Measurements from ENCODE around the gene CHRNA1.
"Not testable (repeated sequence)": the region's sequence is repeated elsewhere in the genome, so short reads cannot be mapped to it uniquely, and the experiment has no call there.

Gene CHRNA1

DNA sequence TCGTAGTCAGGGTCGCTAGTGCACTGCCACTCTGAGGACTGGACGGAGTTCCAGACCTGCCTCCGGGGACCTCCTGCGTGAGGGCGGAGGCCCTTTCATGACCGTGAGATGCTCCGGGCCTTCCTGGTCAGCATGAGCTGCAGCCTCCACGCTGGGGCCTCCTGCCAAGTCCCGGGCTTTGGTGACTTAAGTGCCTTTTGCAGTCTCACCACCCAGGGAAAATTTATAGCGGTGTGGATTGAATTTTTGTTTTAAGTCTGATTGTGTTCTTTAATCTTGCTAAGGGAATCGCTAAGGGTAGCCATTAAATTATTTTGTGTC lies 33.6 kb downstream of the CHRNA1 start:
- Mint-ChIP-seq H3K27me3 (peaks cover 85% of the 10 kb centered on the region), H3K4me1 (ENCODE audit: low read depth) (peaks cover 13% of the 10 kb centered on the region), H3K4me3 (no peak overlapping the region), H3K36me3 (ENCODE audit: low read depth) (no peaks in the 10 kb centered on the region), H3K27ac (no peak overlapping the region), H3K9me3 (no peaks in the 10 kb centered on the region)
- intact Hi-C loops (cut with micrococcal nuclease) = no loop called here

GRCh38 chr2:174729797-174730697 lies 34.2 kb downstream of the CHRNA1 start:
- Mint-ChIP-seq H3K4me3 (peak overlapping the region; percentile 41), H3K27me3 (peaks cover 84% of the 10 kb centered on the region), H3K9me3 (no peaks in the 10 kb centered on the region), H3K36me3 (ENCODE audit: low read depth) (no peaks in the 10 kb centered on the region), H3K27ac (no peak overlapping the region), H3K4me1 (ENCODE audit: low read depth) (peaks cover 13% of the 10 kb centered on the region)
- intact Hi-C loops (cut with micrococcal nuclease) = no loop called here

DNA sequence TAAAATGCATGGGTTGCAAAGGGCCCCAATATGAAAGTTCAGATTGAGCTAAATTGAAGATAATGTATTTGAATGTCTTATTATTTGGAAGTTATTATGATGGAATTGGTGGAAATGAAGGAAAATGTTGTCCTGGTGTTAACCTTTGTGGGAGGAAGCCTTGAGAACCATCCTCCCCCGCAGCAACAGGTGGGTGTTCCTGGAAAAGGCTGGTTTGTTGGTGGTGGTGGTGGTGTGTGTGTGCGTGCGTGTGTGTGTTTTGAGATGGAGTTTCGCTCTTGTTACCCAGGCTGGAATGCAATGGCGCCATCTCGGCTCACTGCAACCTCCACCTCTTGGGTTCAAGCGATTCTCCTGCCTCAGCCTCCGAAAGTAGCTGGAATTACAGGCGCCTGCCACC lies 36.2 kb downstream of the CHRNA1 start:
- Mint-ChIP-seq H3K9me3 (no peaks in the 10 kb centered on the region), H3K27me3 (peaks cover 75% of the 10 kb centered on the region)

GRCh38 chr2:174726212-174726611 lies 38.1 kb downstream of the CHRNA1 start:
- no peak overlapping the region for H3K4me3 Mint-ChIP-seq
- no peaks in the 10 kb centered on the region for H3K36me3 Mint-ChIP-seq (ENCODE audit: low read depth)
- H3K9me3 Mint-ChIP-seq = peaks cover 2% of the 10 kb centered on the region
- intact Hi-C loops (cut with micrococcal nuclease) = no loop called here
- H3K4me1 Mint-ChIP-seq (ENCODE audit: low read depth) = peaks cover 13% of the 10 kb centered on the region
- no peak overlapping the region for H3K27ac Mint-ChIP-seq
- H3K27me3 Mint-ChIP-seq = peaks cover 61% of the 10 kb centered on the region

More for the DNA sequence above, 36.2 kb downstream of the CHRNA1 start:
- H3K36me3 Mint-ChIP-seq (ENCODE audit: low read depth) = no peaks in the 10 kb centered on the region
- H3K27ac Mint-ChIP-seq = no peak overlapping the region
- H3K4me1 Mint-ChIP-seq (ENCODE audit: low read depth) = peaks cover 13% of the 10 kb centered on the region
- H3K4me3 Mint-ChIP-seq = no peak overlapping the region
- intact Hi-C loops (cut with micrococcal nuclease) = no loop called here

DNA sequence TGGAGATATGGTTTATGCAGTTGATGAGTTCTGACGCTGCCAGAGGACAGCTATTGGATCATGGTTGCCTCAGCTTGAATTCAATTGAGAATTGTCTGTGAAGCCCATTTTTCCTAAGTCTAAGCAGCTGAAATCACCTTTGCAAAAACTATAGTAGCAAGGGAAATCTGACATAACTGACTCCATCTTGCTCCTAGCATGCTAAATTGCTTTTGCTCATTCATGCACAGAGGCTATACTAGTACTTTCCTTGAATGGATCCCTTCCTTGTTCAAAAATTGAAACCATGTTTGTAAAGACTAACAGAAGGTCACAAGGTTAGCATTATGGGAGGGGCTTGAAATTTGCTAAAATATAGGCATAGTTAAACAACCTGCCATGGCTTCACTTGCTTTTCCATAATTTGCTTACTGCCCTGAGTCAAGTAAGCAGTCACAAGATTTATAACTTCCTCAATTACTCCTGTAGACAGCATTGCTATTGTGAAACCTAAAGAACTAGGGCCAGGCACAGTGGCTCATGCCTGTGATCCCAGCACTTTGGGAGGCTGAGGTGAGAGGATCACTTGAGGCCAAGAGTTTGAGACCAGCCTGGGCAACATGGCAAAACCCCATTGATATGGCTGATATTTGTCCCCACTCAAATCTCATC lies 41.2 kb downstream of the CHRNA1 start:
- intact Hi-C loops (cut with micrococcal nuclease) = no loop called here
- Mint-ChIP-seq H3K4me1 (ENCODE audit: low read depth) (no peaks in the 10 kb centered on the region), H3K27ac (no peak overlapping the region), H3K36me3 (ENCODE audit: low read depth) (no peaks in the 10 kb centered on the region), H3K4me3 (no peak overlapping the region), H3K27me3 (peaks cover 42% of the 10 kb centered on the region), H3K9me3 (peaks cover 9% of the 10 kb centered on the region)

DNA sequence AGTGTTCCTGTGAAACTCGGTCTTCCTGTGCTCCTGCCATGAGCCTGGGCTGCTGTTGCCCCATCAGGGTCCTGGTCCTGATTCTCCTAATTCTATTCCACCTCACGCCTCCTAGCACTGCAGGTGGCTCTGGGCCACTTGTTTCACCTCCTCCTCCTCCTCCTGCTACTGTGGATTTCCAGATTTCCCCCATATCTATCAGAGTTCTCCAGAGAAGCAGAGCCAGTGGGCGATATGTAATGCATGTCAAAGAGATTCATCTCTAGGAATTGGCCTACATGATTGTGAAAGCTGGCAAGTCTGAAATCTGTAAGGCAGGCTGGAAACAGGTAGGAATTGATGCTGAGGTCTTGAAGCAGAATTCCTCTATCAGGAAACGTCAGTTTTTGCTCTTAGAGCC lies 45.3 kb downstream of the CHRNA1 start:
- intact Hi-C loops (cut with micrococcal nuclease) = no loop called here
- Mint-ChIP-seq H3K36me3 (ENCODE audit: low read depth) (no peaks in the 10 kb centered on the region), H3K4me1 (ENCODE audit: low read depth) (no peaks in the 10 kb centered on the region), H3K4me3 (no peak overlapping the region), H3K27ac (no peak overlapping the region), H3K27me3 (peaks cover 38% of the 10 kb centered on the region), H3K9me3 (peaks cover 9% of the 10 kb centered on the region)

DNA sequence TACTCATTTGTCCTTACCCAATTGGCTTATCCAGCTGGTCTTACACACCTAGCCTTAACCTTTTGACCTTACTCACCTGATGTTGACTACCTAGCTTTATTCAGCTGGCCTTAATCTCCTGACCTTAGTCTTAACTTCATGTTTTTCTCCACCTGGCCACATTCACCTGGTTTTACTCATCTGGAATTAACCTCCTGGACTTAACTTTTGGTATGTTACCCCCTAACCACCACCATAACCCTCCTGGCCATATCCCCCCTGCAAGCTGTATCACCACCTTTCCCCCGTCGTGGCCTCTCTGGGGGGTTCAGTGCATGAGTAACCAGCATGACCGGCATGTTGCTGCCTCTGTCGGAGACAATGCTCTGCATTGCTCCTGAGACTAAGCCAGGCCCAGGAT lies 45.7 kb downstream of the CHRNA1 start:
- Mint-ChIP-seq H3K27ac (no peak overlapping the region), H3K36me3 (ENCODE audit: low read depth) (no peaks in the 10 kb centered on the region), H3K4me1 (ENCODE audit: low read depth) (no peaks in the 10 kb centered on the region), H3K27me3 (peaks cover 38% of the 10 kb centered on the region), H3K4me3 (no peak overlapping the region), H3K9me3 (peaks cover 9% of the 10 kb centered on the region)
- intact Hi-C loops (cut with micrococcal nuclease) = no loop called here

DNA sequence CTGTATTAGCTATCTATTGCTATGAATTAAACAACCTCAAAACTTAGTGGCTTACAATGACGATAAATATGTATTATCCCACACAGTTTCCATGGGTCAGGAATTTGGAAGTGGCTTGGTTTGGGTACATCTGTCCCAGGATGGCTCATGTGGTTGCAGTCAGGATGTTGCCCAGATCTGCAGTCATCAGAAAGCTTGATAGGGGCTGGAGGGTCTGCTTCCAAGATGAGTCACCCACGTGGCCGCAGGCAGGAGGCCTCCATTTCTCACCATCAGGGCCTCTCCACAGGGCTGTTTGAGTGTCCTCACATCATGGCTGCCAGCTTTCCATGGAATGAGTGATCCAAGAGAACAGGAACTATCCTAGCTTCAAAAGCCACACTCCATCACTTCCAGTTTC lies 46.4 kb downstream of the CHRNA1 start:
- H3K9me3 Mint-ChIP-seq = peaks cover 9% of the 10 kb centered on the region
- no peak overlapping the region for H3K4me3 Mint-ChIP-seq
- no peaks in the 10 kb centered on the region for H3K36me3 Mint-ChIP-seq (ENCODE audit: low read depth)
- peaks cover 41% of the 10 kb centered on the region for H3K27me3 Mint-ChIP-seq
- H3K27ac Mint-ChIP-seq = no peak overlapping the region
- no peaks in the 10 kb centered on the region for H3K4me1 Mint-ChIP-seq (ENCODE audit: low read depth)
- intact Hi-C loops (cut with micrococcal nuclease) = no loop called here

DNA sequence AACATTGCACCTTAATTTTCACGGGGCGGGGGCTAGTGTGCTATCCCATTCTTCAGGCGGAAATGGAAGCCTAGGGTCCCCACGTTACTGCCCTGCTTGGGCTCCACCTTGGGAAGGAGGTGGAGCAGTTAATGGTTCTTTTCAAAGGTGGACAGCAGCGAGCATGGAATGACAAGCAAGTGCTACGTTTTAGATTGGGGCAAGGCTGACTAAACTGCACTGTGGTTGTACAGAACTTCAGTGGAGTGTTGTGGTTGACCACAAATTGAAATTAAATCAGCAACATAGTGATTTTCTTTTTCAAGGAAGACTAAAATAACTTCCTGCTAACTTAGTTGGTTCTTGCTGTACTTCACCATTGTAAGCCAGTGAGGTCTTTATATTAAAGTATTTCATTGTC lies 47.0 kb downstream of the CHRNA1 start:
- no peaks in the 10 kb centered on the region for H3K4me1 Mint-ChIP-seq (ENCODE audit: low read depth)
- no peak overlapping the region for H3K4me3 Mint-ChIP-seq
- no peak overlapping the region for H3K27ac Mint-ChIP-seq
- peaks cover 41% of the 10 kb centered on the region for H3K27me3 Mint-ChIP-seq
- no peaks in the 10 kb centered on the region for H3K36me3 Mint-ChIP-seq (ENCODE audit: low read depth)
- intact Hi-C loops (cut with micrococcal nuclease) = no loop called here
- peaks cover 9% of the 10 kb centered on the region for H3K9me3 Mint-ChIP-seq

DNA sequence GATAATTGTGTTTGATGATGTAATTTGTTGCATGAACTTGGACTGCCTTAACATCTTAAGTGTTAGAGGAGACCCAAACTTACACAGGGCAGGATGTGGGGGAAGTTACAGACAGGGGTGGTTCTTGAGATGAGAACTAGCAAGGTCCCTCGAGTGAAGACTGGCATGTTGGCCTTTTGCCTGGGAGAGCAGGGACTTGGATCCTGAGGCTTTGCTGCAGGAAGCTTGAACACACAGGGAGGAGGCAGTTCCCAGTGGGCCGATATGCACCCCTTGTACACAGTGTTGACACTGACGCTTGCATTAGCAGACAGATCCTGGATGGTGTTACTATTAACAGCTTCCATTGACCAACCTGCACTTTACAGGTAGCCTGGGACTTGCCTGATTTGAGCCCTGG lies 47.5 kb downstream of the CHRNA1 start:
- Mint-ChIP-seq H3K4me1 (ENCODE audit: low read depth) (no peaks in the 10 kb centered on the region), H3K36me3 (ENCODE audit: low read depth) (no peaks in the 10 kb centered on the region), H3K27ac (no peak overlapping the region), H3K27me3 (peaks cover 42% of the 10 kb centered on the region), H3K4me3 (no peak overlapping the region), H3K9me3 (peaks cover 9% of the 10 kb centered on the region)
- intact Hi-C loops (cut with micrococcal nuclease) = no loop called here

GRCh38 chr2:174713686-174714085 lies 50.6 kb downstream of the CHRNA1 start:
- Mint-ChIP-seq H3K27me3 (peaks cover 44% of the 10 kb centered on the region), H3K4me1 (ENCODE audit: low read depth) (no peaks in the 10 kb centered on the region), H3K4me3 (no peak overlapping the region), H3K27ac (no peak overlapping the region), H3K9me3 (no peaks in the 10 kb centered on the region), H3K36me3 (ENCODE audit: low read depth) (no peaks in the 10 kb centered on the region)
- intact Hi-C loops (cut with micrococcal nuclease) = no loop called here

DNA sequence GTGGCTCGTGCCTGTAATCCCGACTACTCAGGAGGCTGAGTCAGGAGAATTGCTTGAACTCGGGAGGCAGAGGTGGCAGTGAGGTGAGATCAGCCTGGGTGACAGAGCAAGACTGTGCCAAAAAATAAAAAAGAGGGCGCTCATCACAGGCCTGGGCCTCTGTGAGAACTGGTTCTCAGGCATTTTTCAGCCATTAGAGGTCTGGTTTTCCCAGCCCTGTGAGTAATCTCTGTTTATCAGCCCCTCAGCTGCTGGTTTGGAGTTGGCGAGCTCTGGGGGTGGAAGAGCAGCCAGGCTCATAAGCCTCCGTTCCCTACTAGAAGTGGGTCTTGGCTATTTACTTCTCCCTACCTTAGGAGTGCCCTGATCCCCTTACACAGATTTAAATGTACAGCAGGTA lies 53.1 kb downstream of the CHRNA1 start:
- H3K4me3 Mint-ChIP-seq = no peak overlapping the region
- peaks cover 41% of the 10 kb centered on the region for H3K27me3 Mint-ChIP-seq
- no peaks in the 10 kb centered on the region for H3K36me3 Mint-ChIP-seq (ENCODE audit: low read depth)
- no peaks in the 10 kb centered on the region for H3K4me1 Mint-ChIP-seq (ENCODE audit: low read depth)
- intact Hi-C loops (cut with micrococcal nuclease) = no loop called here
- no peaks in the 10 kb centered on the region for H3K9me3 Mint-ChIP-seq
- no peak overlapping the region for H3K27ac Mint-ChIP-seq

DNA sequence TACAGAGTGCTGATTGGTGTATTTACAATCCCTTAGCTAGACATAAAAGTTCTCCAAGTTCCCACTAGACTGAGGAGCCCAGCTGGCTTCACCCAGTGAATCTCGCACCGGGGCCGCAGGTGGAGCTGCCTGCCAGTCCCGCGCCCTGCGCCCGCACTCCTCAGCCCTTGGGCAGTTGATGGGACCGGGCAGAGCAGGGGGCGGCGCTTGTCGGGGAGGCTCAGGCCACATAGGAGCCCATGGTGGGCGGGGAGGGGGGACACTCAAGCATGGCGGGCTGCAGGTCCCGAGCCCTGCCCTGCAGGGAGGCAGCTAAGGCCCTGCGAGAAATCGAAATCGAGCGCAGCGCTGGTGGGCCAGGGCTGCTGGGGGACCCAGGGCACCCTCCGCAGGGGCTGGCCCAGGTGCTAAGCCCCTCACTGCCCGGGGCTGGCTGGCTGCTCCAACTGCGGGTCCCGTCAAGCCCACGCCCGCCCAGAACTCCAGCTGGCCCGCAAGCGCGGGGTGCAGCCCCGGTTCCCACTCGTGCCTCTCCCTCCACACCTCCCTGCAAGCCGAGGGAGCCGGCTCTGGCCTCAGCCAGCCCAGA lies 54.8 kb downstream of the CHRNA1 start:
- H3K4me1 Mint-ChIP-seq (ENCODE audit: low read depth); H3K36me3 Mint-ChIP-seq (ENCODE audit: low read depth); intact Hi-C loops (cut with micrococcal nuclease); H3K9me3 Mint-ChIP-seq; H3K27ac Mint-ChIP-seq; H3K4me3 Mint-ChIP-seq: not testable (repeated sequence)
- peaks cover 31% of the 10 kb centered on the region for H3K27me3 Mint-ChIP-seq

GRCh38 chr2:174708713-174709112 lies 55.6 kb downstream of the CHRNA1 start:
- Mint-ChIP-seq H3K9me3 (no peaks in the 10 kb centered on the region), H3K4me3 (no peak overlapping the region), H3K27me3 (peaks cover 30% of the 10 kb centered on the region), H3K4me1 (ENCODE audit: low read depth) (peaks cover 14% of the 10 kb centered on the region), H3K27ac (no peak overlapping the region), H3K36me3 (ENCODE audit: low read depth) (no peaks in the 10 kb centered on the region)
- intact Hi-C loops (cut with micrococcal nuclease) = no loop called here

Measured in dendritic cell treated with granulocyte-macrophage colony-stimulating factor and Interleukin-4, amounts not matched to agents 40 ng/mL and 50 ng/mL, for 4 days (primary cell).